ENCODE data around the gene AGRN.

AGRN gene

DNA sequence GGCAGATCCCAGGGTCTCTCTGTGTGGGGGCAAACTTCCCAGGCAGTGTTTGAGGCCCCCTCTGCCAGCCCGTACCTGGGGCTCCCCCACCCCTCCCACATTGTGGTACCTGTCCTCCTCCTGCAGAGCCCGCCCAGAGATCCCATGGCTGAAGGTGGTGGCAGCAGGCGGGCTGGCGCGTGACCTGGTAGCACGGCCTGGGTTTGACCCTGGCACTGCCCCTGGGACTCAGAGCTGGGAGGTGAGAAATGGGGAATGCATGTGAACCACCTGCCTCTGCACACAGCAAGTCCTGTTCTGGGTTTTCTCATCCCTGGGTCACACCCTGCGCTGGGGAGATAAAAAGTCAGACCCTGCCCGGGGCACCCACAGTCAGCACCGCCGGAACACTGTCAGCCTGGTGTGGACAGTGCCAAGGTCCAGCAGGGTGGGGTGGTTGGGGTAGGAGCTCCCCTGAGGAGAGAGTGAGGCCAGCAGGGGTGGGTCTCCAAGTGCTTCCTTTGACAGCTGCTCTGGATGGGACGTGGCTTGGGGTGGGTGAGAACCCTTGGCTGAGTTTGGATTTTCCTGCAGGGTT is 11.8 kb downstream of the AGRN start:
- H3K4me3 ChIP-seq (ENCODE audit: low read depth in 1 of 2, low read length in 2 of 2): no peak overlapping the region
- H3K4me1 ChIP-seq (ENCODE audit: control insufficient read depth in 1 of 2, insufficient read depth in 2 of 2, low read length in 2 of 2): peaks cover 9 to 12% of the 10 kb centered on the region in 2 donors
- H3K9ac ChIP-seq (ENCODE audit: low read depth in 1 of 2, low read length in 2 of 2): no peak overlapping the region
- no peak overlapping the region for H3K27ac ChIP-seq (ENCODE audit: low read depth, low read length)
- no peaks in the 10 kb centered on the region for H3K9me3 ChIP-seq (ENCODE audit: control insufficient read depth in 1 of 2, low read length in 2 of 2)
- peaks cover 0 to 3% of the 10 kb centered on the region in 2 donors for H3K36me3 ChIP-seq (ENCODE audit: control insufficient read depth in 1 of 2, insufficient read depth in 2 of 2, low read length in 2 of 2)
- H3K27me3 ChIP-seq (ENCODE audit: control insufficient read depth in 1 of 2, insufficient read depth in 2 of 2, low read length in 2 of 2): peaks cover 7% of the 10 kb centered on the region in 2 donors

DNA sequence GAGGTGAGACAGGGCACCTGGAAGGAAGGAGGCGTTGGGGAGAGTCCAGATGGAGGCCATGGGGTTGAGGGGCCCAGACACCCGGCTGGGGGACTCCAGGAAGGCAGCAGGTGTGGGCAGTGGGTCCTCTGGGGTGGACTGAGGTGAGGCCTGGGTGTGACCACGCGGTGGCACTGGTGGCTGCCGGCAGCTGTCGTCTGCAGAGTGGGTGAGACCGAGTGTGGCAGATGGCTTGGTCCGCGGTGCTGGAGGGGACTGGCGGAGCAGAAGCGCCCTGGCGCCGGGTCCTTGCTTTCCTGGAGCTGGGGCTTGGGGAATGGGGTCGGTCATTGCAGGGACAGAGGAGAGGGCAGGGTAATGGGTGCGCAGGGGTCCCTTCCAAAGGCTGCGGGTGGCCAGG is 12.5 kb downstream of the AGRN start:
- Histone ChIP-seq H3K27ac (ENCODE audit: low read depth, low read length) (no peak overlapping the region), H3K36me3 (ENCODE audit: control insufficient read depth in 1 of 2, insufficient read depth in 2 of 2, low read length in 2 of 2) (peaks cover 0 to 2% of the 10 kb centered on the region in 2 donors), H3K27me3 (ENCODE audit: control insufficient read depth in 1 of 2, insufficient read depth in 2 of 2, low read length in 2 of 2) (peaks cover 7 to 13% of the 10 kb centered on the region in 2 donors)

DNA sequence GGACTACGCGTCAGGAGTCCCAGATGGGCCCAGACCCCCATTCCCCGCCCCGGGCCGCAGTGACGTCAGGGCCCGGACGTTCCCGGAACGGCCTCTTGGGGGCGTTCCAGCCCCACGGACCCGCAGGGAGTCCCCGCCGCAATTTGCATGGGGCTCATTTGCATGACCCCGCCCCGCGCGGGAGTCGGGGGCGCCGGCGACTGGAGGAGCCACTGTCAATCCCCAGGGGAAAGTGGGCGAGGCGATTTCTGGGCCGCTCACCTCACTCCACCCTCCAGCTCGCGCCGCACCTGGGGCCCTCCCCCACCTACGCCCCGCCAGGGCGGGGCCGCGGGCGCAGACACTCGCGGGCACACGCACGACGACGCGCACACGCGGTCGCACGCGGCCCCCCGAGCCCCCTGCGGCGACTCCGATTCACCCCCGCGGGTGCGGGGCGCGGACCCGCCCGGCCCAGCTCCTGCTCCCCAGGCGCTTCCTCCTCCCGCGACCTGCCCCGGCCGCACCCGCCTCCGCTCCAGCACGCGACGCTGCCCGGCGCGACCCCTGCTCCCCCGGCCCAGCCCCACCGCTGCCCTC is 13.2 kb downstream of the AGRN start:
- Histone ChIP-seq H3K4me1 (ENCODE audit: control insufficient read depth in 1 of 2, insufficient read depth in 2 of 2, low read length in 2 of 2) (peaks cover 9 to 12% of the 10 kb centered on the region in 2 donors), H3K27me3 (ENCODE audit: control insufficient read depth in 1 of 2, insufficient read depth in 2 of 2, low read length in 2 of 2) (peaks cover 9 to 19% of the 10 kb centered on the region in 2 donors), H3K9me3 (ENCODE audit: control insufficient read depth in 1 of 2, low read length in 2 of 2) (no peaks in the 10 kb centered on the region), H3K9ac (ENCODE audit: low read depth in 1 of 2, low read length in 2 of 2) (peak overlapping the region in 1 of 2 donors; percentile 4), H3K4me3 (ENCODE audit: low read depth in 1 of 2, low read length in 2 of 2) (peak overlapping the region; percentile 51 to 55), H3K36me3 (ENCODE audit: control insufficient read depth in 1 of 2, insufficient read depth in 2 of 2, low read length in 2 of 2) (no peaks in the 10 kb centered on the region), H3K27ac (ENCODE audit: low read depth, low read length) (no peak overlapping the region)

More for the DNA sequence above, 12.5 kb downstream of the AGRN start:
- no peaks in the 10 kb centered on the region for H3K9me3 ChIP-seq (ENCODE audit: control insufficient read depth in 1 of 2, low read length in 2 of 2)
- H3K4me3 ChIP-seq (ENCODE audit: low read depth in 1 of 2, low read length in 2 of 2): peak overlapping the region; percentile 51 to 55
- peak overlapping the region in 1 of 2 donors; percentile 4 for H3K9ac ChIP-seq (ENCODE audit: low read depth in 1 of 2, low read length in 2 of 2)
- peaks cover 9 to 12% of the 10 kb centered on the region in 2 donors for H3K4me1 ChIP-seq (ENCODE audit: control insufficient read depth in 1 of 2, insufficient read depth in 2 of 2, low read length in 2 of 2)

DNA sequence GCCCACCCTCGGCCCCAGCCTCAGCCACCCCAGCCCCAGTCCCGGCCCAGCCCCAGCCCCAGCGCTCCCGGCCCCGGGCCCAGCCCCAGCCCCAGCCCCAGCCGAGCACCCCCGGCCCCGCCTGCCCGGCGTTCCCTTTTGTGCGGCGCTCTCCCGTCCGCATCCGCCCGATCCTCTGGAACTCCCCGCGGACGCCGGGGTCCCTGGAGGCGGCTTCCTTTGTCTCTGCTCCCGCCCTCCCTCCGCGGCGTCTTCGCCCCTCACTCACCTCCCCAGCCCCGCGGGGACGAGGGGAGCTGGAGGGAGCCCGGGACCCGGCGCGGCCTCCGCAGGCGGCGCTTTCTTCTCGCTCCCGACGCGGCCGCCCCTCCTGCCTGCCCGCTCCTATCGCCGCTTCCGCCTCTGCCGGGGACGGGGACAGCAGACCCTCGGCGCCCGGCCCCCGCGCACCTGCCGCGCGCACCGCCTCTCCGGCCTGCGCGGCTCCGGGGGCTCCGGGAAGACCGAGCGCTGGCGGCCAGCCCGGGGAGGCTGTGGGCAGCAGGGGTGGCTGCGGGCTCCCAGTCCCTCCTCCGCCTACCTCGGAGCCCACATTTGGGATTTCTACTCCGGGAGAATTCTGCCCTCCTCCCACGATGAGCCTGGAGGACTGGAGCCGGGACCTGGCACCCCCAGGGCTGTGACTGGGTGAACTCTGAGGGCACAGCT is 14.0 kb downstream of the AGRN start:
- Histone ChIP-seq H3K4me3 (ENCODE audit: low read depth in 1 of 2, low read length in 2 of 2) (no peak overlapping the region), H3K9ac (ENCODE audit: low read depth in 1 of 2, low read length in 2 of 2) (no peak overlapping the region), H3K9me3 (ENCODE audit: control insufficient read depth in 1 of 2, low read length in 2 of 2) (no peaks in the 10 kb centered on the region), H3K36me3 (ENCODE audit: control insufficient read depth in 1 of 2, insufficient read depth in 2 of 2, low read length in 2 of 2) (no peaks in the 10 kb centered on the region), H3K27me3 (ENCODE audit: control insufficient read depth in 1 of 2, insufficient read depth in 2 of 2, low read length in 2 of 2) (peaks cover 14 to 26% of the 10 kb centered on the region in 2 donors), H3K4me1 (ENCODE audit: control insufficient read depth in 1 of 2, insufficient read depth in 2 of 2, low read length in 2 of 2) (peaks cover 9 to 17% of the 10 kb centered on the region in 2 donors), H3K27ac (ENCODE audit: low read depth, low read length) (no peak overlapping the region)

DNA sequence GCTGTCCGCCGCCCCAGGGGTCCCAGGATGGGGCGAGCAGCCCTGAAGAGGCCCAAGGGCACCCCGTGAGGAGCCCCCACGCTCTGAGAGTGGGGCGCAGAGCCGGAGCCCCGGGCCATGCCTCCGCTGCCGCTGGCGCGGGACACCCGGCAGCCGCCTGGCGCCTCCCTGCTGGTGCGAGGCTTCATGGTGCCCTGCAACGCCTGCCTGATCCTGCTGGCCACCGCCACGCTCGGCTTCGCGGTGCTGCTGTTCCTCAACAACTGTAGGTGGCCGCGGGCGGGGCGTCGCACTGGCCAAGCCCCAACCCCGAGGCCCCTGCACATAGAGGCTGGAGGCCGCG is 14.5 kb downstream of the AGRN start:
- Histone ChIP-seq H3K27me3 (ENCODE audit: control insufficient read depth in 1 of 2, insufficient read depth in 2 of 2, low read length in 2 of 2) (peaks cover 15 to 31% of the 10 kb centered on the region in 2 donors), H3K4me3 (ENCODE audit: low read depth in 1 of 2, low read length in 2 of 2) (no peak overlapping the region), H3K9ac (ENCODE audit: low read depth in 1 of 2, low read length in 2 of 2) (no peak overlapping the region), H3K36me3 (ENCODE audit: control insufficient read depth in 1 of 2, insufficient read depth in 2 of 2, low read length in 2 of 2) (no peaks in the 10 kb centered on the region), H3K9me3 (ENCODE audit: control insufficient read depth in 1 of 2, low read length in 2 of 2) (no peaks in the 10 kb centered on the region), H3K4me1 (ENCODE audit: control insufficient read depth in 1 of 2, insufficient read depth in 2 of 2, low read length in 2 of 2) (peaks cover 9 to 23% of the 10 kb centered on the region in 2 donors), H3K27ac (ENCODE audit: low read depth, low read length) (no peak overlapping the region)

DNA sequence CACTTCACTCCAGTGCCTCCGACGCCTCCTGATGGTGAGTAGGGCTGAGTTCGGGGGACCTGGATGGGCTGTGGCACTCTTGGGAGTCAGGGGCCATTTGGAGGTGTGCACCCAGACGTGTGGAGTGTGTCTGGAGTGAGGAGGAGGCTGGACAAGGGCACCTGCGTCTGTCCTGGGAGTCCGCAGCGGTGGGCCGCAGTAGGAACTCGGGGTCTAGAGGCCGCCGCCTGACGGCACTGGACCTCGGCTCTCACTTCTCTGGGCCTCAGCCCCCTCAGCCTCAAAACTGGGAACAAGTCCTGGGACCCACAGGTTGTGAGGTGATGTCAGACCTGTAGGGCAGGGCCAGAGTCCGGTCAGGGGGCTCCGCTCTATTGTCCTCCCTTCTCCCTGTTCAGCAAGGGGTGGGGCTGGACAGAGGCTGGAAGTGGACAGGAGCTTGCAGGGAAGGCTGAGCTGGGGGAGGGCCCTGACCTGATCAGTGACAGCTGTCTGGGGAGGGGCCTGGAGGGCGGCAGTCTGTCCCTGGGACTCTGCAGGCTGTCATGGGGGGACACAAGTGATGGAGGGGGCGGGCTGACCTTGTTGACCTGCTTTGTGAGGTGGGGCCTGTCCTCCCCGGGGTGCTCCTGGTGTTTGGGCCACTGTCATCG is 15.5 kb downstream of the AGRN start:
- peaks cover 17 to 30% of the 10 kb centered on the region in 2 donors for H3K4me1 ChIP-seq (ENCODE audit: control insufficient read depth in 1 of 2, insufficient read depth in 2 of 2, low read length in 2 of 2)
- H3K27ac ChIP-seq (ENCODE audit: low read depth, low read length): no peak overlapping the region
- H3K9me3 ChIP-seq (ENCODE audit: control insufficient read depth in 1 of 2, low read length in 2 of 2): no peaks in the 10 kb centered on the region
- H3K9ac ChIP-seq (ENCODE audit: low read depth in 1 of 2, low read length in 2 of 2): no peak overlapping the region
- H3K4me3 ChIP-seq (ENCODE audit: low read depth in 1 of 2, low read length in 2 of 2): no peak overlapping the region
- no peaks in the 10 kb centered on the region for H3K36me3 ChIP-seq (ENCODE audit: control insufficient read depth in 1 of 2, insufficient read depth in 2 of 2, low read length in 2 of 2)
- peaks cover 24 to 31% of the 10 kb centered on the region in 2 donors for H3K27me3 ChIP-seq (ENCODE audit: control insufficient read depth in 1 of 2, insufficient read depth in 2 of 2, low read length in 2 of 2)

DNA sequence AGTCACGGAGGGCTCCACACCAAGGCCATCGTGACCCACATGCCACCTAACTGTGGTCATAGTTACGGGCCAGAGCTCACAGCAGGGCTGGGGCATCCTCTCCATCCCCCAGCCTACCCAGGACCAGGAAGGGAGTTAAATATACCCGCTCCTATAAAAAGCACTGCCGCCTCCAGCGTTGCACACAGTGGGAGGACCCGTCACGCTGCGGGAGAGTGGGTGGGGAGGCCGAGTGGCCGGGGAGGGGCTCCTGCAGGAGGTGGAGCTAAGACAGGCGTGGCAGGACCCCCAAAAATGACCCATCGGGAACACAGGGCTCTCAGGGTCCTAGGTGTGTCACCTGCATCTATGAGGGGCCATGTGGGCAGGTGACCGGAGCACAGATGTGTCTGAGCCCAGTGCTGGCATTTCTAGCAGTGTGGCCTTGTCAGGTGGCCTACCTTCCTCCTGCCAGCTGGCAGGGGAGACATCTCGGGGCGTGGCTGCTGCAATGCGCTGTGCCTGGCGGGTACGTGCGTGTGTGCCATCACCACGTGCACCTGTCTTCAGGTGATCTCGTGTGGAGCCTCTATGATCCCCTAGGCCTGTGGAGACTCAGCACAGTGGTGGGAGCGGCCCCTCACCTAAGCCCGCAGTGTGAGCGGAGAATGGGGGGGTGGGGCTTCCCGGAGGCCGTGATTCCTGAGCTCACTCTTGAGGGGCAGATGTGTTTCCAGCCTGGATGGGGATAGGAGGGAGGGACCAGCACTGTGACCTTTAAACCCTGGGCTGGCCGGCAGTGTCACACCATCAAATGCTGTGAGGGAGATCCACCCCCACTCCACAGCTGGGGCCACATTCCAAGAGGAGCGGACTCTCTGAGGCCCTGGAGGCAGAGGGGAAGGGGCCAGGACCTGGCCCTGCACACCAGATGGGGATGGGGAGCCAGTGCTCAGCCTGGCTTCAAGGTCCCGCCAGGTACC is 17.7 kb downstream of the AGRN start:
- no peak overlapping the region for H3K4me3 ChIP-seq (ENCODE audit: low read depth in 1 of 2, low read length in 2 of 2)
- no peak overlapping the region for H3K9ac ChIP-seq (ENCODE audit: low read depth in 1 of 2, low read length in 2 of 2)
- peaks cover 17 to 31% of the 10 kb centered on the region in 2 donors for H3K27me3 ChIP-seq (ENCODE audit: control insufficient read depth in 1 of 2, insufficient read depth in 2 of 2, low read length in 2 of 2)
- no peaks in the 10 kb centered on the region for H3K36me3 ChIP-seq (ENCODE audit: control insufficient read depth in 1 of 2, insufficient read depth in 2 of 2, low read length in 2 of 2)
- H3K9me3 ChIP-seq (ENCODE audit: control insufficient read depth in 1 of 2, low read length in 2 of 2): no peaks in the 10 kb centered on the region
- H3K4me1 ChIP-seq (ENCODE audit: control insufficient read depth in 1 of 2, insufficient read depth in 2 of 2, low read length in 2 of 2): peaks cover 9 to 22% of the 10 kb centered on the region in 2 donors
- H3K27ac ChIP-seq (ENCODE audit: low read depth, low read length): no peak overlapping the region

DNA sequence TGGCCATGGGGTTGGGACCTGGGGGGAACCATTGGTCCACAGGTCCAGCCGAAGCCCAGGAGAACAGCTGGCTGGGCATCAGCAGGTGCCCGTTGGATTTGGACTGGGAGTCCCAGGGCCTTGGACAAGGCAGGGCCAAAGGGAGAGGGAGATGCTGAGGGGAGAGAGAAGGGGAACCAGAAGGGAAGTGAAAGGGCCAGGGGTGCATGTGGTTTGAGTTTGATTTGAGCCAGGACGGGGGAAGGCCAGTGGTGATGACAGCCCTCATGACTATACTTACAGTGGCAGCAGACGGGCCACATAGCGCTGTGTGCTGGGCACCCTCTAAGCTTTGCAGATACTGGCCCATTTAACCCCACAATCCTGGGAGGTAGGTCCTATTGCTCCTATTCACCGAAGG is 18.8 kb downstream of the AGRN start:
- Histone ChIP-seq H3K4me1 (ENCODE audit: control insufficient read depth in 1 of 2, insufficient read depth in 2 of 2, low read length in 2 of 2) (peaks cover 9 to 20% of the 10 kb centered on the region in 2 donors), H3K27me3 (ENCODE audit: control insufficient read depth in 1 of 2, insufficient read depth in 2 of 2, low read length in 2 of 2) (peaks cover 17 to 31% of the 10 kb centered on the region in 2 donors), H3K4me3 (ENCODE audit: low read depth in 1 of 2, low read length in 2 of 2) (no peak overlapping the region), H3K9ac (ENCODE audit: low read depth in 1 of 2, low read length in 2 of 2) (no peak overlapping the region), H3K27ac (ENCODE audit: low read depth, low read length) (no peak overlapping the region), H3K36me3 (ENCODE audit: control insufficient read depth in 1 of 2, insufficient read depth in 2 of 2, low read length in 2 of 2) (no peaks in the 10 kb centered on the region), H3K9me3 (ENCODE audit: control insufficient read depth in 1 of 2, low read length in 2 of 2) (no peaks in the 10 kb centered on the region)

DNA sequence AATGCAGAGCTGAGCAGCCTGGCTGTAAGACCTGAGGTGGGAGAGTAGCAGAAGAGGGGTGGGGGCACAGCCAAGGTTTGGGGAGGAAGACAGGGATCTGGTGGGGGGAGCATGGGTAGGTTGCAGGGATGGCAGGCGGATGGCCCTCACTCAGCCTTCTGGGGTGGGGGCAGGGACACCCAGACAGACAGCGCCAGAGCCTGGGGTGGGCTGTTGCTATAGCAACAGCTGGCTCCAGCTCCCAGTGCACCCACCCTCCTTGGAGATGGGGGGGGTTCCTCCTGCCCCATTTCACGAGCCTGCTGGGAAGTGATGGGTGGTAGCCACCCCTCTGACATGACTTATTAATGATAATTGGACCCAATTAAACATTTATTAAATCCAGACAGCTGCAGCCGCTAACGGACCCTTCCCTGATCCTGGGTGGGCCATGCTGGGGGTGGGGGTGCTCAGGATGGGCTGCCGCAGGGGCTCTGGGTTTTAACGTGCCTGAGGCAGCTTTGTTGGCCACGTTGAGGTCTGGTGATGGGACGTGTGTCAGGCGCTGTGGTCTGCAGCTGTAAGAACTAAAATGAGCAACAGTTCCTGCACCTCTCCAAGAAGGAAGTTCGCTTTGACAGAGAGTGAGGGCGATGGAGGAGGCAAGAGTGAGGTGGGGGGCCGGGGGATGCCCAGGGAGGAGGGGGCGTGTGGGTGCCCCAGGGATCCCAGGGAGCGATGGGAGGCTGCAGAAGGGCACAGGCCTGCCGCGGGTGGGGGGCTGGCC is 19.4 kb downstream of the AGRN start:
- Histone ChIP-seq H3K9ac (ENCODE audit: low read depth in 1 of 2, low read length in 2 of 2) (no peak overlapping the region), H3K9me3 (ENCODE audit: control insufficient read depth in 1 of 2, low read length in 2 of 2) (no peaks in the 10 kb centered on the region), H3K27ac (ENCODE audit: low read depth, low read length) (no peak overlapping the region), H3K4me3 (ENCODE audit: low read depth in 1 of 2, low read length in 2 of 2) (no peak overlapping the region), H3K36me3 (ENCODE audit: control insufficient read depth in 1 of 2, insufficient read depth in 2 of 2, low read length in 2 of 2) (no peaks in the 10 kb centered on the region), H3K4me1 (ENCODE audit: control insufficient read depth in 1 of 2, insufficient read depth in 2 of 2, low read length in 2 of 2) (peaks cover 9 to 20% of the 10 kb centered on the region in 2 donors), H3K27me3 (ENCODE audit: control insufficient read depth in 1 of 2, insufficient read depth in 2 of 2, low read length in 2 of 2) (peaks cover 17 to 26% of the 10 kb centered on the region in 2 donors)

All from duodenal mucosa (tissue), 2 donors.